OCI-LY3 (cell line): Measurements from ENCODE around the gene DCTN3.
A peak's percentile ranks its signal among the peaks of the same experiment; 100 is the strongest.

Source experiments
- H2AFZ ChIP-seq: fragments of 200-600, 300-600 bp; shearing (Covaris generic); 2 replicates; pipeline ENCODE4 v1.6.0; 2014; ENCODE audit warnings: antibody characterized with exemption, low read depth, low read length
- H3K27ac ChIP-seq: fragments of 200-600, 300-600 bp; sonication (generic); 2 replicates; pipeline ENCODE4 v1.5.1; 2014; ENCODE audit warnings: mild to moderate bottlenecking, low read length, moderate library complexity, mixed read lengths
- H3K27me3 ChIP-seq: fragments of 200-600, 300-600 bp; sonication (generic); 2 replicates; pipeline ENCODE4 v1.6.1; 2014; ENCODE audit warnings: low read depth, low read length, mixed read lengths
- H3K36me3 ChIP-seq: fragments of 200-600, 300-600 bp; sonication (generic); replicated peaks from 2 replicates; pipeline ENCODE3; 2014; ENCODE audit warnings: low read depth, low read length, mixed read lengths
- H3K4me1 ChIP-seq: fragments of 300-600, 200-600 bp; sonication (generic); 2 replicates; pipeline ENCODE4 v1.6.1; 2014; ENCODE audit warnings: low read length, mixed read lengths
- H3K4me2 ChIP-seq: fragments of 200-600, 300-600 bp; sonication (generic); 2 replicates; pipeline ENCODE4 v1.6.1; 2014; ENCODE audit warnings: low read length, mixed read lengths
- H3K4me3 ChIP-seq: fragments of 300-600, 200-600 bp; sonication (generic); 2 replicates; pipeline ENCODE4 v1.5.1; 2014; ENCODE audit warnings: antibody characterized with exemption, mild to moderate bottlenecking, low read length, moderate library complexity
- H3K79me2 ChIP-seq: fragments of 300-600, 200-600 bp; shearing (Covaris generic); 2 replicates; pipeline ENCODE4 v1.6.1; 2014; ENCODE audit warnings: mild to moderate bottlenecking, low read length, mixed read lengths
- H3K9ac ChIP-seq: fragments of 300-600, 200-600 bp; shearing (Covaris generic); 2 replicates; pipeline ENCODE4 v1.6.0; 2014; ENCODE audit warnings: mild to moderate bottlenecking, low read length, moderate library complexity
- H3K9me3 ChIP-seq: fragments of 200-600, 300-600 bp; shearing (Covaris generic); 2 replicates; pipeline ENCODE4 v1.6.1; 2014; ENCODE audit warnings: low read length, mixed read lengths; ENCODE audit not compliant: insufficient read depth
- H4K20me1 ChIP-seq: fragments of 200-600, 300-600 bp; sonication (generic); 2 replicates; pipeline ENCODE4 v1.6.1; 2016; ENCODE audit warnings: low read length, mixed read lengths; ENCODE audit not compliant: insufficient read depth
- CTCF ChIP-seq: fragments of 200-600, 300-600 bp; sonication (generic); IDR thresholded peaks from 2 replicates; pipeline ENCODE4 v1.5.1; 2014; ENCODE audit warnings: antibody characterized with exemption, low read length, low read depth
- EZH2phosphoT487 ChIP-seq: fragments of 200-600 bp; shearing (Covaris generic); IDR thresholded peaks from 2 replicates; pipeline ENCODE4 v1.6.1; 2018; ENCODE audit warnings: antibody characterized with exemption, mixed run types, low read depth

DCTN3 gene

GRCh38 chr9:34650816-34651215, 30.5 kb upstream of the DCTN3 start:
- H3K79me2 ChIP-seq, result peaks cover 13% of the 10 kb centered on the region
- no peak overlapping the region for H3K9ac ChIP-seq
- H3K9me3 ChIP-seq, result no peaks in the 10 kb centered on the region
- H2AFZ ChIP-seq, result no peak overlapping the region
- TF ChIP-seq EZH2phosphoT487, result no peak
- TF ChIP-seq CTCF, result no peak
- no peak overlapping the region for H3K4me2 ChIP-seq
- H3K27ac ChIP-seq, result no peak overlapping the region
- H3K36me3 ChIP-seq, result peaks cover 19% of the 10 kb centered on the region
- H3K4me1 ChIP-seq, result peaks cover 13% of the 10 kb centered on the region
- H3K4me3 ChIP-seq, result no peak overlapping the region
- H4K20me1 ChIP-seq, result peaks cover 3% of the 10 kb centered on the region; the same call in 1 of the 2 replicates
- no peaks in the 10 kb centered on the region for H3K27me3 ChIP-seq

GRCh38 chr9:34648673-34649072, 28.4 kb upstream of the DCTN3 start:
- Histone ChIP-seq H3K4me1 (peaks cover 13% of the 10 kb centered on the region), H2AFZ (no peak overlapping the region), H3K79me2 (peaks cover 13% of the 10 kb centered on the region), H3K27ac (no peak overlapping the region), H3K4me3 (no peak overlapping the region), H3K27me3 (no peaks in the 10 kb centered on the region), H3K4me2 (no peak overlapping the region), H3K9me3 (no peaks in the 10 kb centered on the region), H3K9ac (no peak overlapping the region), H3K36me3 (peaks cover 19% of the 10 kb centered on the region), H4K20me1 (peaks cover 3% of the 10 kb centered on the region; the same call in 1 of the 2 replicates)
- TF ChIP-seq EZH2phosphoT487, result no peak
- no peak for TF ChIP-seq CTCF

- H3K4me1 ChIP-seq, result peaks cover 13% of the 10 kb centered on the region
- peaks cover 3% of the 10 kb centered on the region; the same call in 1 of the 2 replicates for H4K20me1 ChIP-seq
- no peak overlapping the region for H3K27ac ChIP-seq
- peak overlapping the region; percentile 92; the same call in 1 of the 2 replicates for H3K9ac ChIP-seq
- H2AFZ ChIP-seq, result no peak overlapping the region
- TF ChIP-seq CTCF (no peak), EZH2phosphoT487 (no peak)
- peaks cover 13% of the 10 kb centered on the region for H3K79me2 ChIP-seq
- H3K4me3 ChIP-seq, result peak overlapping the region; percentile 96
- peak overlapping the region; percentile 89 for H3K4me2 ChIP-seq
- peaks cover 19% of the 10 kb centered on the region for H3K36me3 ChIP-seq
- no peaks in the 10 kb centered on the region for H3K27me3 ChIP-seq
- no peaks in the 10 kb centered on the region for H3K9me3 ChIP-seq
These were observed 27.4 kb upstream of the DCTN3 start for GRCh38 chr9:34647651-34648050.

- H3K27me3 ChIP-seq, result no peaks in the 10 kb centered on the region
- peaks cover 13% of the 10 kb centered on the region for H3K4me1 ChIP-seq
- H3K4me2 ChIP-seq, result peak overlapping the region; percentile 89
- peaks cover 13% of the 10 kb centered on the region for H3K79me2 ChIP-seq
- peaks cover 3% of the 10 kb centered on the region; the same call in 1 of the 2 replicates for H4K20me1 ChIP-seq
- no peaks in the 10 kb centered on the region for H3K9me3 ChIP-seq
- H3K27ac ChIP-seq, result peak overlapping the region; percentile 49; the same call in 1 of the 2 replicates
- H3K36me3 ChIP-seq, result peaks cover 19% of the 10 kb centered on the region
- peak overlapping the region; percentile 92 for H3K9ac ChIP-seq
- no peak for TF ChIP-seq CTCF
- TF ChIP-seq EZH2phosphoT487, result no peak
- H2AFZ ChIP-seq, result no peak overlapping the region
- peak overlapping the region; percentile 96 for H3K4me3 ChIP-seq
These were observed 26.7 kb upstream of the DCTN3 start for GRCh38 chr9:34647084-34647403.
